Glomerular endothelial cell (primary cell): ENCODE results near the gene PRRC2C. TPM values are rescaled to one million over a fixed set of nuclear protein-coding genes. Genes with fewer than 3 reads are reported as not detected.
"Not testable (repeated sequence)": the region's sequence is repeated elsewhere in the genome, so short reads cannot be mapped to it uniquely, and the experiment has no call there.

Experiments used
- DNase-seq: peaks from one replicate; pipeline ENCODE4 v3.0.0-alpha.2; 2011; ENCODE audit warnings: low read depth, low spot score; ENCODE audit errors: extremely low read depth
- total RNA-seq: library from RNA; depleted of rRNA; stranded (reverse); fragments of >200 nt; gene quantifications from 2 replicates; pipeline ENCODE4 v1.2.3, GENCODE V29; 2015

Gene PRRC2C
- total RNA-seq, 1 donor from 2014 or later: 140 TPM

DNA sequence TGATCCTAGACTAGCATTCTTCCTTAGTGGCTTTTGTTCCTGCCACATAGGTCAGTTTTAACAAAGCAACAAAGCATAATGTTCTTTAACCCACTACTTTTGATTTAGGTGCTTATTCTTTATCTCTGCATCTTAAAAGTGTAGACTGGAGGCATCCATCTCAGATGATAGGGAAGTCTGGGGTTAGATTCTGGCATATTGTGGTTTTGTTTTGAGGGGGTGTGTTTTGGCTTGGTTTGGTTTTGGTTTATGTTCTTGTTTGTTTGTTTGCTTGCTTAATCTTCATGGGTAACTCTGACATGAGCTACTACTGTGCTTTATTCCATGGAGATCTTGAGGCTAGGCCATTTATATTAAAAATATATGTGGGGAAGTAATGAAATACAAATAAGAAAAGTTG, 96.4 kb downstream of the PRRC2C start:
- DNase-seq: no peak

GRCh38 chr1:171582589-171582988, 97.3 kb downstream of the PRRC2C start:
- DNase-seq: no peak

- DNase-seq: no peak
These were observed 98.4 kb downstream of the PRRC2C start for GRCh38 chr1:171583591-171584201.

- DNase-seq: no peak
These were observed 100.4 kb downstream of the PRRC2C start for GRCh38 chr1:171585715-171586114.

- DNase-seq: no peak
These were observed 102.9 kb downstream of the PRRC2C start for GRCh38 chr1:171588230-171588629.

- DNase-seq: no peak
These were observed 104.7 kb downstream of the PRRC2C start for GRCh38 chr1:171590022-171590421.

- DNase-seq: no peak
These were observed 110.0 kb downstream of the PRRC2C start for GRCh38 chr1:171595324-171595723.

DNA sequence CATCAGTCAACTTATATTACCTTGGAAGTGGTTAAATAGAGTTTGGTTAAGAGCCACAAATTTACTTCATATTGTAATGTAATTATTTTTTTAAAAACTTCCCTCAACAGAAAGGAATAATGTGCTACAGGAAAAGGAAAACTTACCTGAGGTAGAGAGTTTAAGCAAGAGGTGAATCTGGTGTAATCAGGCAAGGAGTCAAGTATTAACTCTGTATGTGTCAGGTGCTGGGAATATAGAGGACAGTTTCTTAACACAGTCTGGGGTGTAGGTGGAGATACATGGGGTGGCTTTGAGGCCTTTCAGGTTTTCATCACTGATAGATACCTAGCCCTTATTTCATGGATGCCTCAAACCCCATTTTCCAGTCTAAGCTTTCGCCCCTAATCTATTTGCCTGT, 110.8 kb downstream of the PRRC2C start:
- no peak for DNase-seq

- no peak for DNase-seq
These were observed 111.4 kb downstream of the PRRC2C start for GRCh38 chr1:171596705-171597104.

DNA sequence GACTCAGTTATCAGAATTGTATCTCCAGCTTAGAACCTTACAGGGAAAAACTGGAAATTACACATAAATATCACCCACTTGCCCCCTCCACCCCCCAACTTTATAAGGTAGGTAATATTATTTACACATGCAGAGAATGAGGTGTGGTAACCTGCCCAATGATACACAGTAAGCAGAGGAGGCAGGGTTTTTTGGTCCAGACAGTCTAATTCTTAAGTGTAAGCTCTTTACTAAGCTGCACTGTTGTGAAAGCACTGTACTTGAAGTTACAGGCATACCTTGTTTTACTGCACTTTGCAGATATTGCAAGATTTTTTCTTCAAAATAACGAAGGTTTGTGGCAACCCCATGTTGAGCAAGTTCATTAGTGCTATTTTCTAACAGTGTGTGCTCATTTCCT, 111.9 kb downstream of the PRRC2C start:
- no peak for DNase-seq

DNA sequence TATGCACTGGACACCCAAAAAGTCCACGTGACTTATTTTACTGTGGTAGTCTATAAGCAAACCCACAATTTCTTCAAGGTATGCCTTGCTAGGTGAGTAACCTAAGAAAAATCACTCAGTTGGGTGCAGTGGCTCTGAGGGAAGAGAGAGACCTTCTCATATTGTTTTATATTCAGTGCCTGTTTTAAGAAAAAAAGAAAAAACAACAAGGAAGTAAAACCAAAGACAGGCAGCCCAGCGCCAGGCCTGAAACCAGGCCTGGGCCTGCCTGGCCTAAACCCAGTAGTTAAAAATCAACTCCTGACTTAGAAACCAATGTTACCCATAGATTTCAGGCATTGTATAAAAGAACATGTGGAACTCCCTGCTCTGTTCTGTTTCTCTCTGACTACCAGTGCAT, 115.0 kb downstream of the PRRC2C start:
- not testable (repeated sequence) for DNase-seq

DNA sequence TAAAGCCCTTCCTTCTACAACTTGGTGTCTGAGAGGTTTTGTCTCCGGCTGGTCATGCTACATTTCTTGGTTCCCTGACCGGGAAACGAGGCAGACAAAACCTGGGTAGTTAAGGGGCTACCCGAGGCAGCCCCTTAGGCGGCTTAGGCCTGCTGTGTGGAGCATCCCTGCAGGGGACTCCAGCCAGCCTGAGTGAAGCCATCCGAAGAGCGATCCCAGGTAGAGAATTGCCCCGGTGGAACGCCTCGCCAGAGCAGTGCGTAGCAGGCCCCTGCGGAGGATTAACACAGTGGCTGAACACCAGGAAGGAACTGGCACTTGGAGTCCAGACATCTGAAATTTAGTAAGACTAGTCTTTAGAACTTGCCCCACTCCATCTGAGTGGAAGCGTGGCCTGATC, 115.5 kb downstream of the PRRC2C start:
- no peak for DNase-seq

- not testable (repeated sequence) for DNase-seq
These were observed 117.7 kb downstream of the PRRC2C start for GRCh38 chr1:171603042-171603441.

GRCh38 chr1:171606402-171606941, 121.1 kb downstream of the PRRC2C start:
- DNase-seq: no peak

DNA sequence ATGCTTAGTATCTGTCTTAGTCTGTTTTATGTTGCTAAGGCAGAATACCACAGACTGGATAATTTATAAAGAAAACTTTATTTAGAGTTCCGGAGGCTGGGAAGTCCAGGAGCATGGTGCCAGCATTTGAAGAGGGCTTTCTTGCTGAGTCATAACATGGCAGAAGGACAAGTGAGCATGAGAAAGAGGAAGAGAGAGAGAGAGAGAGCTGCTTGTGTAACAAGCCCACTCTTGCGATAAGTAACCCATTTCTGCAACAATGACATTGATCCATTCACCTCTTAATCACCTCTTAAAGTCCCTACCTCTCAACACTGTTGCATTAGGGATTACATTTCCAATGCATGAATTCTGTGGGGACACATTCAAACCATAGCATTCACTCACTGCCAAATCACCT, 125.1 kb downstream of the PRRC2C start:
- no peak for DNase-seq

- no peak for DNase-seq
These were observed 126.0 kb downstream of the PRRC2C start for GRCh38 chr1:171611306-171611705.

DNA sequence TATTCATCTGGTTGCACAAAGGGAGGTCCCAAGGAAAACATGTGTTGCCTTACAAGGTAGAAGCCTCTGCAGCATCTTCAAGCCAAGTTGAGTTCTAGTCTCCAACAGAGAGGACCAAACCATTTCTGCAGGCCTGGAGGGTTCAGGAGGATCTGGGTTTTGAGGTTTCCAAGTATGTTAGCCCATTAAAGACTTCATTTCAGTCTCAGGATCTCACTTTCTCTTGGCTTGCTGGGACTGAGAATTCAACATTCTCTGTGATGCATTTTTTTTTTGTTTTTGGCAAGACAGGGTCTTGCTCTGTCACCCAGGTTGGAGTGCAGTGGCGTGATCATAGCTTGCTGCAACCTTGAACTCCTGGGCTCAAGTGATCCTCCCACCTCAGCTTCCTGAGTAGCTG, 128.0 kb downstream of the PRRC2C start:
- DNase-seq: no peak

GRCh38 chr1:171615122-171615906, 130.0 kb downstream of the PRRC2C start:
- not testable (repeated sequence) for DNase-seq

- DNase-seq: no peak
These were observed 131.3 kb downstream of the PRRC2C start for GRCh38 chr1:171616586-171616985.

DNA sequence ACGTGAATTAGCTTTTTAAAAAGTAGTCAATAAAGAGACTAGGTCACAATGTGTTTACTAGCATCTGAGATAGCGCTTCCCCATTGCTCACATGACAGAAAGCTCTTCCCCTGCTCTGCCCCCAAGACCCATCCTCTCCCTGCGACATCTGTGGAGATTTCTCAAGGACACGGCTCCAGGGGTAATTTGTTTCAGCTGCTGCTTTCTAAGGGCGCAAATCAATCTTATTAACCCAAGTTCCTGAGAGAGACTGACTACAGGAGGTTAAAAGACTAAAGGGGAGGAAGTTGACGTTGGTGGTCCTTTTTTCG, 136.8 kb downstream of the PRRC2C start, which contains the start of gene MYOCOS:
Gene MYOCOS (plus strand): TSS at position 92 of the 311 bp plus-strand sequence. CDS start 1,641 bp downstream, outside the sequence.
- no peak for DNase-seq

- no peak for DNase-seq
These were observed 138.5 kb downstream of the PRRC2C start for GRCh38 chr1:171623651-171624331.

DNA sequence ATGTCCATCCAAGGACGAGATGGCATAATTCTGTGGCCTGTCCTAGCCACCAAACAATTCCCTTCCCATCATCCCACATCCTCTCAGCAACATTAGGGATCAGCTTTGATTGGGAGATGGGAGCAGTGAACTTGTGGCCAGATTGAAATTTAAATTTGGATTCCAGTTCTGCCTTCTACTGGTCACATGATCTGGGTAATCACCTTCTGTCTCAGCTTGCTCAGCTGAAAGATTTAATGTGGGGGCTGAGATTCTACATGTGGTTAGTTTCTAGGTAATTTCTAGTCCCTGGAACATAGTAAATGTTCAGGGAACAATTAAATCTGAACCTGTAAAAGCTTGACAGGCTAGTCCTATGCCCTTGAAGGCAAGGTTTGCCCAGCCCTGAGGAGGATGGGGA, 139.9 kb downstream of the PRRC2C start:
- DNase-seq: no peak
